ENCODE results near the gene TGFBR1. TPM values are rescaled to one million over a fixed set of nuclear protein-coding genes. Genes with fewer than 3 reads are reported as not detected.

The TGFBR1 gene
- polyA plus RNA-seq, 1 of the 3 experiments (the other 2 are of a cell fraction): 15.3 TPM

- H3K27ac ChIP-seq (ENCODE audit: low read depth in 2 of 2, low read length in 1 of 2): no peak overlapping the region
- no peaks in the 10 kb centered on the region for H3K9me3 ChIP-seq
- no peak for DNase-seq
- H3K9me2 ChIP-seq: no peaks in the 10 kb centered on the region
- no peaks in the 10 kb centered on the region for H4K20me1 ChIP-seq (ENCODE audit: insufficient read depth)
- H3K4me2 ChIP-seq: no peak overlapping the region
- POLR2A ChIA-PET: no interaction called here
- H3K79me2 ChIP-seq (ENCODE audit: insufficient read depth): no peaks in the 10 kb centered on the region
- H3K4me1 ChIP-seq (ENCODE audit: control insufficient read depth in 1 of 2, insufficient read depth in 2 of 2, low read depth in 1 of 2, low read length in 1 of 2): peaks cover 0 to 8% of the 10 kb centered on the region in 2 experiments; a peak in 1 of 4 replicates
- H3K36me3 ChIP-seq (replicated peaks in 1 of 2; ENCODE audit: control insufficient read depth in 1 of 2, insufficient read depth in 2 of 2, low read length in 1 of 2): no peaks in the 10 kb centered on the region
- H3F3A ChIP-seq (replicated peaks; ENCODE audit: insufficient read depth): no peaks in the 10 kb centered on the region
- CTCF ChIA-PET: no interaction called here
- WGBS (ENCODE audit: low lambda C conversion rate): 68% methylated on average over 8 of the region's 8 CpGs
- H3K9ac ChIP-seq: no peak overlapping the region
- H2AFZ ChIP-seq (ENCODE audit: low read depth): no peak overlapping the region
- H3K4me3 ChIP-seq (ENCODE audit: low read depth in 2 of 2, low read length in 1 of 2): no peak overlapping the region
- no peaks in the 10 kb centered on the region for H3K27me3 ChIP-seq (ENCODE audit: insufficient read depth)
- TF ChIP-seq NRF1 (IDR thresholded peaks at IDR 0.05; ENCODE audit: low read depth, low read length) (no peak), TAF1 (IDR thresholded peaks at IDR 0.05; ENCODE audit: borderline replicate concordance, low read depth, low read length) (no peak), REST (IDR thresholded peaks at IDR 0.05; ENCODE audit: low read depth, low read length) (no peak), EP300 (IDR thresholded peaks at IDR 0.05; ENCODE audit: borderline replicate concordance in 1 of 2, low read depth in 1 of 2, low read length in 1 of 2) (no peak), NFIC (IDR thresholded peaks at IDR 0.05; ENCODE audit: borderline replicate concordance) (no peak), FOXM1 (IDR thresholded peaks at IDR 0.05; ENCODE audit: low read depth) (no peak), ZBTB33 (IDR thresholded peaks at IDR 0.05; ENCODE audit: borderline replicate concordance, low read depth) (no peak), PBX3 (IDR thresholded peaks at IDR 0.05) (no peak), RFX5 (IDR thresholded peaks at IDR 0.05; ENCODE audit: low read length) (no peak), JUND (IDR thresholded peaks at IDR 0.05) (no peak), IRF3 (IDR thresholded peaks at IDR 0.05; ENCODE audit: low read depth, low read length) (no peak), CTCF (IDR thresholded peaks at IDR 0.05) (no peak), RAD21 (IDR thresholded peaks at IDR 0.05; ENCODE audit: low read length) (no peak), FOSL2 (IDR thresholded peaks at IDR 0.05; ENCODE audit: borderline replicate concordance, low read depth) (no peak), RXRA (IDR thresholded peaks at IDR 0.05; ENCODE audit: borderline replicate concordance, low read depth) (no peak), CHD2 (IDR thresholded peaks at IDR 0.05; ENCODE audit: low read length, partially characterized antibody) (no peak), EZH2phosphoT487 (IDR thresholded peaks at IDR 0.05; ENCODE audit: borderline replicate concordance, low read depth) (no peak), FOXJ3 (CRISPR knock-in tag; IDR thresholded peaks at IDR 0.05) (no peak)
Measured at GRCh38 chr9:99189887-99190596, 85.1 kb downstream of the TGFBR1 start.
